ENCODE data around the gene AUTS2.

AUTS2 gene

DNA sequence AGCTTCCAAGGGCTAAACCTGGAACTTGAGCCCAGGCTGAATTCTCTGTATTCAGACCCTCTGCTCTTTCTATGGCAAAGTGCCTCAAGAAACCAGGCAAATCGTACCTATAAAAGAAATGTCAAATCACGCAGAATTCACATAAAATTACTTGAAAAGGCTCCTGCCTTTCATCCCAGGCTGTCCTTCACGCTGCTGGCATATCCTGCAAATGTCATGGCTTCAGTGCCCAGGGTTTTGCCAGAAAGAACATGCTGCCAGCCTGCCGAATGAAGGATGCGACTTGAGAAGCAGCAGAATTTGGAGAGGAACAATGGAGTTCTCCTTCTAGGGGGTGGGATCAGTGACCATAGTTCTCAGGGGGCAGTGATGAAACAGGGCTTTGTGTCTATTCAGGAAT is 931.2 kb downstream of the AUTS2 start:
- TF ChIP-seq, protein P1, sequence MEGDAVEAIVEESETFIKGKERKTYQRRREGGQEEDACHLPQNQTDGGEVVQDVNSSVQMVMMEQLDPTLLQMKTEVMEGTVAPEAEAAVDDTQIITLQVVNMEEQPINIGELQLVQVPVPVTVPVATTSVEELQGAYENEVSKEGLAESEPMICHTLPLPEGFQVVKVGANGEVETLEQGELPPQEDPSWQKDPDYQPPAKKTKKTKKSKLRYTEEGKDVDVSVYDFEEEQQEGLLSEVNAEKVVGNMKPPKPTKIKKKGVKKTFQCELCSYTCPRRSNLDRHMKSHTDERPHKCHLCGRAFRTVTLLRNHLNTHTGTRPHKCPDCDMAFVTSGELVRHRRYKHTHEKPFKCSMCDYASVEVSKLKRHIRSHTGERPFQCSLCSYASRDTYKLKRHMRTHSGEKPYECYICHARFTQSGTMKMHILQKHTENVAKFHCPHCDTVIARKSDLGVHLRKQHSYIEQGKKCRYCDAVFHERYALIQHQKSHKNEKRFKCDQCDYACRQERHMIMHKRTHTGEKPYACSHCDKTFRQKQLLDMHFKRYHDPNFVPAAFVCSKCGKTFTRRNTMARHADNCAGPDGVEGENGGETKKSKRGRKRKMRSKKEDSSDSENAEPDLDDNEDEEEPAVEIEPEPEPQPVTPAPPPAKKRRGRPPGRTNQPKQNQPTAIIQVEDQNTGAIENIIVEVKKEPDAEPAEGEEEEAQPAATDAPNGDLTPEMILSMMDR (IDR thresholded peaks at IDR 0.05; ENCODE audit: extremely low read depth, missing control alignments), result no peak

DNA sequence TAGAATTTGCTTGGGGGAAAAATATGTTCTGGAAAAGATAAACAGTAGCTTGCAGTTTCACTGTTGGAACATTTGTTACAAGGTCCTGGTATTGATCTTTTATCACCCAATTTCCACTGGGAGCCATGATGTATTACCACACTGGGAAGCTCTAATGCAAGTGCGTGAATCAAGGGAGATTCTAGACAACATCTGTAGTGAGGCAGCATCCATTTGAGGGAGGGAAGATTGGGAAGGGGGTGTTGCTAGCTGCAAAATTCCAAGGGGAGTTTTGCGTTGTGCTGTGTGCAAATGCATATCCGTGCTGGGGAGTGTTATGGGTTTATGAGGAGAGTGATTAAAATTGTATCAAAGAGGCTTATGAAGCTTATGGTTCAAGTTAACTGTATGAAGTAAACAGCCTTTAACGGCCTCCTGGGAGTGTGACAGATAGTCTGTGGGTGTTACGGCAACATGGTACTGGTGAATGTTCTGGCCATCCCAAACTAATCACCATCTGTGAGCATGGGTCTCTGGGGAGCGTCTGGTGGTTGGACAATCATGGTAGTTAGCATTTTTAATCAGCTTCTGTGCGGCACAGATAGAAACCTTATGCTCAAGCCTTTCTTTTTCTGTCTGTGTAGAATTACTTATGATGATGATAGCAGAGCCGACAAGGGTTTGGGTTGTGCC is 931.8 kb downstream of the AUTS2 start:
- TF ChIP-seq, protein P1 (IDR thresholded peaks at IDR 0.05; ENCODE audit: extremely low read depth, missing control alignments), result no peak
- no peak for DNase-seq (ENCODE audit: low spot score)

More for the DNA sequence above, 931.2 kb downstream of the AUTS2 start:
- no peak for DNase-seq (ENCODE audit: low spot score)

DNA sequence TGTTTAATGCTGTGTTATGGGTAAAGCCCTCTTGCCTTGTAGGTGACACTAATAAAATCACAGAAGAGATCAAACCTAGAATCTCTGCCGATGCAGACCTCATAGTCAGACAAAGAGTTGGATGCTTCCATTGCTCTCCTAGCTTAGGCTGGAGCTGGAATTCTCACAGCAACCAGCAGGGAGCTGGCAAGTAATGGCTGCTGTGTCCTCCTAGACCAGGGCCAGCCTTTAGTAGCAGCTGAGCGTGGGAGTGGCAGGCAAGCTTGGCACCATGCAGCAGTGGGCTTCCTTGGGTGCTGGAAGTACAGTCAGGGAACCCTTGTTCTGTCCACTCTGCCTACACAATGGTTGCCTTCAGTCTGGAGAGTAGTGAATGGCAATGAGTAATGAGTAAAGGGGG is 935.3 kb downstream of the AUTS2 start:
- TF ChIP-seq, protein P1 (IDR thresholded peaks at IDR 0.05; ENCODE audit: extremely low read depth, missing control alignments), result no peak
- DNase-seq (ENCODE audit: low spot score), result no peak

DNA sequence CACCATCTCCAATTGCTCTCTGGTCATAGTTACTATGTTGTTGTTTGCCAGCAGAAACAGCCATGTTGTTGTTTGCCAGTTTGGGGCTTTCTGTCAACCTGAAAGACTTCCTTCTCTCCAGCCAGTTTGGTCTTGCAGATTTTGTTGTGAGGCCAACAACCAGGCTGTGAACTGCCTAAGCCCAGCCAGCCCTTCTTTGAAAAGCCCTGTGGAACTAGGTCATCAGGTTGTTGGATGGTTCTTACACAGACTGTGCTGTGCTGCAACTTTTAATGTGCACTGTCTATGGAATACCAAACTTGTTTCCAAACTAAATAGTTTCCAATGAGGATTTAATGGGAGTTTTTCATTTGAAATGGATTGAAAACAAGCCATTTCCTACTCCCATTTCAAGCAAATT is 940.9 kb downstream of the AUTS2 start:
- no peak for DNase-seq (ENCODE audit: low spot score)

DNA sequence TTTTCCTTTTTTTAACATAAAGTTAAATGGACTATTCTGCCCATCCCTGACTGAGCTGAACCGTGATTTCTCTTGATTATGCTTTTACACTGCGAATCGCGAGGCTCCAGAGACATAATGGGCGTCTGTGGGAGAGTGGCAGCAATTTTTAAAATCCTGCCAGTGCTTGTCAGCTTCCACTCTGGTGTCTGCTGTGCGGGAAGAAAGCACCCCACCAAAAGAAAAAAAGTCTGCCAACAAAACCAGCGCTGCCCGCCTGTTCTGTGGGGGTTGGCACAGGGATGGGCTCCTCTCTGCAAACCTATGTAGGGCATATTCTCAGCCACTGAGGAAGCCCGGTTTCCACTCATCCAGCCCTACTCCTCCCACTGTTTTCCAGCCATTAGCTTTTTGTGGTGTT is 941.3 kb downstream of the AUTS2 start:
- no peak for DNase-seq (ENCODE audit: low spot score)
- TF ChIP-seq, protein P1 (IDR thresholded peaks at IDR 0.05; ENCODE audit: extremely low read depth, missing control alignments), result no peak

More for the DNA sequence above, 940.9 kb downstream of the AUTS2 start:
- TF ChIP-seq, protein P1 (IDR thresholded peaks at IDR 0.05; ENCODE audit: extremely low read depth, missing control alignments), result no peak

DNA sequence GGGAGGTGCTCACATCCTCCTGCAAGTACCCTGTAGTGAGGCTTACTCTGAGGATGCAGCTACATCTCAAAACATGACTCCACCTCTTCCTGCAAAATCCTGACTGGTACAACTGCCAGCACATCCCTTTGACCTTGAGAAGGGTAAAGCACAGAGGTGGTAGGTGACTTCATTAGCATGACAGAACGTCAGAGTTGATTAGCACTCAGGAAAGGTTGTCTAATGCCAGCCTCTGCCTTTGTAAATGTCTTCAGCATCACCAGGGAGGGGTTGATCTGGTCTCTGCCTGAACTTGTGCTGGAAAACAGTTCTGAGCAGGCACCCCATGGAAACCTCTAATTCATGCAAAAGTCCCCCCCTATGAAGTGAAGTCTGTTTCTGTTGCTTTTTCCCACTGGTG is 942.4 kb downstream of the AUTS2 start:
- no peak for DNase-seq (ENCODE audit: low spot score)
- TF ChIP-seq, protein P1 (IDR thresholded peaks at IDR 0.05; ENCODE audit: extremely low read depth, missing control alignments), result no peak

DNA sequence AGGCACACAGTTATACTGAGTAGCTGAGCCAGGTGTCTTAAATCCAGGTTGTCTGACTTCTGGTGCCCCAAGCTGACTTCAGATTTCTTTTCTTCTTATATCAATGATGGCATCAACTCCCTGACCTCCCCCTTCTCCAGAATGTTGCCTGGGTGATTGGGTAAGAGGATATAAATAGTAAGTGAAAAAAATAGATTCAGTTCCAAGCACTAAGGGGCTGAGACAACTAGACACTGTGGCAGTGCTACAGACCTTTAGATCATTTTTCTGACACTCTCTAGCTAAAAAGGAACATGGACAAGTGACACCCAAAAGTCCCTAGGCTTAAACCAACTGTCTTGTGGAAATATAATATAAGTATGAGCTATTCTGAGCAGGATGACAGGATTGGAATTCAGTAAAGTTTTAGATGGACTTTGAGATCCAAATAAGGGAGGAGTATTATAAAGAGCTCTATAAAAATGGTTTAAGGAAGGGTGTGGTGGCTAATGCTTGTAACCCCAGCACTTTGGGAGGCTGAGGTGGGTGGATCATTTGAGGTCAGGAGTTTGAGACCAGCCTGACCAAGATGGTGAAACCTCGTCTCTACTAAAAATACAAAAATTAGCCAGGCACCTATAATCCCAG is 944.6 kb downstream of the AUTS2 start:
- no peak for DNase-seq (ENCODE audit: low spot score)
- TF ChIP-seq, protein P1 (IDR thresholded peaks at IDR 0.05; ENCODE audit: extremely low read depth, missing control alignments), result no peak
